CD4-positive, alpha-beta T cell (primary cell): ENCODE results near the gene AP3B2. TPM values are rescaled to one million over a fixed set of nuclear protein-coding genes. Genes with fewer than 3 reads are reported as not detected.

Source experiments
- ATAC-seq: fragments of 200-7000 bp; cut with Tn5 transposase; one replicate; pipeline ENCODE4 v1.10.0; 2022; ENCODE audit warnings: mild to moderate bottlenecking; ENCODE audit not compliant: poor library complexity
- CTCF ChIA-PET: fragments of 350-600 bp; sonication (Branson Sonifier 250); formaldehyde crosslinking; loops from one replicate; lab custom pipeline; 2021; ENCODE audit warnings: antibody characterized with exemption, inconsistent platforms; lab: Charles Lee
- POLR2A ChIA-PET: fragments of 350-600 bp; sonication (Branson Sonifier 250); formaldehyde crosslinking; loops from one replicate; lab custom pipeline; 2021; ENCODE audit warnings: antibody characterized with exemption, inconsistent platforms; lab: Charles Lee
- DNase-seq, 14 experiments: peaks; one replicate each; pipeline ENCODE4 v3.0.0-alpha.2; 2013 to 2020; ENCODE audit warnings: mixed read lengths in 2 of 14
- H3K27ac ChIP-seq, 2 donors: one replicate each; pipeline versions ENCODE4 v1.5.1 to v1.7.0; 2013; ENCODE audit warnings: low read length in 2 of 2, low read depth in 1 of 2, mild to moderate bottlenecking in 1 of 2
- H3K27me3 ChIP-seq, 2 experiments: 1 replicate in 1 of 2; 2 replicates in 1 of 2; pipeline versions ENCODE4 v1.6.1 to v1.7.0; 2013; ENCODE audit warnings: low read length in 2 of 2, control low read depth in 1 of 2, mild to moderate bottlenecking in 1 of 2, moderate library complexity in 1 of 2; ENCODE audit not compliant: insufficient read depth in 2 of 2, control insufficient read depth in 1 of 2
- H3K36me3 ChIP-seq: one replicate; pipeline ENCODE4 v1.6.1; 2013; ENCODE audit warnings: low read length, control low read depth; ENCODE audit not compliant: insufficient read depth
- H3K4me1 ChIP-seq: one replicate; pipeline ENCODE4 v1.6.1; 2013; ENCODE audit warnings: low read length, control low read depth; ENCODE audit not compliant: insufficient read depth
- H3K4me3 ChIP-seq: one replicate; pipeline ENCODE4 v1.5.1; 2013; ENCODE audit warnings: mild to moderate bottlenecking, low read length, moderate library complexity
- H3K9me3 ChIP-seq, 2 experiments: 1 replicate in 1 of 2; 2 replicates in 1 of 2; pipeline versions ENCODE4 v1.6.1 to v1.7.0; 2013; ENCODE audit warnings: low read length in 2 of 2, mild to moderate bottlenecking in 2 of 2, control low read depth in 1 of 2, moderate library complexity in 1 of 2; ENCODE audit not compliant: control insufficient read depth in 1 of 2, insufficient read depth in 1 of 2
- H3K27ac Mint-ChIP-seq: one replicate; pipeline ENCODE4 v1.8.0; 2020; ENCODE audit warnings: mixed read lengths
- H3K27me3 Mint-ChIP-seq: one replicate; pipeline ENCODE4 v1.8.0; 2021; ENCODE audit warnings: mixed read lengths
- H3K36me3 Mint-ChIP-seq: one replicate; pipeline ENCODE4 v1.8.0; 2021; ENCODE audit warnings: low read depth, mixed read lengths
- H3K4me1 Mint-ChIP-seq: one replicate; pipeline ENCODE4 v1.8.0; 2021; ENCODE audit warnings: low read depth, mixed read lengths
- H3K4me3 Mint-ChIP-seq: one replicate; pipeline ENCODE4 v1.8.0; 2020; ENCODE audit warnings: mild to moderate bottlenecking, mixed read lengths
- H3K9me3 Mint-ChIP-seq: one replicate; pipeline ENCODE4 v1.8.0; 2020; ENCODE audit warnings: mixed read lengths
- intact Hi-C, 2 experiments: fragments of 100-400 bp; cut with DNase I in 1 of 2; cut with micrococcal nuclease in 1 of 2; formaldehyde crosslinking; loops; one replicate each; pipeline versions ENCODE4 v1.15.1 to v1.9.0; 2023 to 2025; cut with DNase I, micrococcal nuclease
- total RNA-seq, 174 experiments: library from RNA in 2 of 174; stranded (reverse) in 2 of 174; gene quantifications; one replicate each; pipeline ENCODE4 v1.2.3 and lab custom pipeline; 2021 to 2026
- TF ChIP-seq, protein P1 (sequence below): fragments of 200-600 bp; IDR thresholded peaks from one replicate; pipeline ENCODE4 v1.8.0; 2022; ENCODE audit warnings: antibody characterized with exemption, mild to moderate bottlenecking

AP3B2 gene
- total RNA-seq, 2 experiments from 2014 or later: 0.25 to 0.98 TPM

DNA sequence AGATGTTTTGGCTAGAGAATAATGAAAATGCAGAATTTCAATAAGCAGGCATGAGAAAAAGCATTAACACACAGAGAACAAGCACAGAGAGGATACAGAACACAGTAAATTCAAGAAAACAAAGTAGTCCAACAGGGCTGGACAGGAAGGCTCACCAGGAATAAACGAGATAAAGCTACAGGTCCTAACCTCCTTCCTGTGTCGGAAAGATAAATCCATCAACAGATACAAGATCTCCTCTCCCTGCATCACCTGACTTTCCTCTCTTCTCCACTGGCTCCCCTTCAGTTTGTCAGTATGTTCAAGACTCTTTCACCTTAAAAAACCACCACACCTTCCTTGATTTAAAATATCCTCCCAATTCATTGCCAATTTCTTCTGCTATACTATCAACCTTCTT lies 73.9 kb downstream of the AP3B2 start:
- DNase-seq: no peak
- no peaks in the 10 kb centered on the region for H3K9me3 ChIP-seq
- ATAC-seq: no peak
- TF ChIP-seq, protein P1, sequence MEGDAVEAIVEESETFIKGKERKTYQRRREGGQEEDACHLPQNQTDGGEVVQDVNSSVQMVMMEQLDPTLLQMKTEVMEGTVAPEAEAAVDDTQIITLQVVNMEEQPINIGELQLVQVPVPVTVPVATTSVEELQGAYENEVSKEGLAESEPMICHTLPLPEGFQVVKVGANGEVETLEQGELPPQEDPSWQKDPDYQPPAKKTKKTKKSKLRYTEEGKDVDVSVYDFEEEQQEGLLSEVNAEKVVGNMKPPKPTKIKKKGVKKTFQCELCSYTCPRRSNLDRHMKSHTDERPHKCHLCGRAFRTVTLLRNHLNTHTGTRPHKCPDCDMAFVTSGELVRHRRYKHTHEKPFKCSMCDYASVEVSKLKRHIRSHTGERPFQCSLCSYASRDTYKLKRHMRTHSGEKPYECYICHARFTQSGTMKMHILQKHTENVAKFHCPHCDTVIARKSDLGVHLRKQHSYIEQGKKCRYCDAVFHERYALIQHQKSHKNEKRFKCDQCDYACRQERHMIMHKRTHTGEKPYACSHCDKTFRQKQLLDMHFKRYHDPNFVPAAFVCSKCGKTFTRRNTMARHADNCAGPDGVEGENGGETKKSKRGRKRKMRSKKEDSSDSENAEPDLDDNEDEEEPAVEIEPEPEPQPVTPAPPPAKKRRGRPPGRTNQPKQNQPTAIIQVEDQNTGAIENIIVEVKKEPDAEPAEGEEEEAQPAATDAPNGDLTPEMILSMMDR: no peak
- intact Hi-C loops: no loop called here
- H3K4me3 ChIP-seq: no peak overlapping the region
- H3K4me3 Mint-ChIP-seq: no peak overlapping the region
- H3K9me3 Mint-ChIP-seq: no peaks in the 10 kb centered on the region
- peaks cover 10 to 27% of the 10 kb centered on the region in 2 experiments for H3K27me3 ChIP-seq
- no peaks in the 10 kb centered on the region for H3K36me3 Mint-ChIP-seq
- ChIA-PET CTCF (no interaction called here), POLR2A (no interaction called here)
- no peaks in the 10 kb centered on the region for H3K4me1 Mint-ChIP-seq
- H3K27ac Mint-ChIP-seq: no peak overlapping the region
- H3K36me3 ChIP-seq: no peaks in the 10 kb centered on the region
- H3K27me3 Mint-ChIP-seq: peaks cover 69% of the 10 kb centered on the region
- no peak overlapping the region for H3K27ac ChIP-seq
- no peaks in the 10 kb centered on the region for H3K4me1 ChIP-seq

DNA sequence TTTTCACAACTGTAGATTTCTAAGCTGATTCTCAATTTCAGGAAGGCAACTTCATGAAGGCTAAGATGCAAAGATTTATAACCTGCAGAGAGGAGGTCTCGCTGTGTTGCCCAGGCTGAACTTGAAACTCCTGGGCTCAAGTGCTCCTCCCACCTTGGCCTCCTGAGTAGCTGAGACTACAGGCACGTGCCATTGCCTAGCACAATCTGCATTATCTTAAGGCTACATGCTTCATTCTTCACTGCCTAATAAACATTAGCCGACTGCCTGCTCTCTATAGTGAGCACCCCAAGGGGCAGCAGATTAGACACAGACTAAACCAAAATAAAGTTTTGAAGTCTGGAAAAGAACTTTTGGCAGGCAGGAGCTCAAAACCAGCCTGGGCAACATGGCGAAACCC lies 79.6 kb downstream of the AP3B2 start:
- Mint-ChIP-seq H3K27ac (no peak overlapping the region), H3K4me1 (no peaks in the 10 kb centered on the region), H3K9me3 (no peaks in the 10 kb centered on the region), H3K27me3 (peaks cover 18% of the 10 kb centered on the region), H3K36me3 (no peaks in the 10 kb centered on the region), H3K4me3 (no peak overlapping the region)
- POLR2A ChIA-PET: no interaction called here
- ATAC-seq (no peak), DNase-seq (no peak)
- Histone ChIP-seq H3K9me3 (no peaks in the 10 kb centered on the region), H3K27ac (no peak overlapping the region), H3K27me3 (no peaks in the 10 kb centered on the region), H3K36me3 (no peaks in the 10 kb centered on the region), H3K4me3 (no peak overlapping the region), H3K4me1 (no peaks in the 10 kb centered on the region)
- intact Hi-C loops: no loop called here
- CTCF ChIA-PET: no interaction called here
- TF ChIP-seq, protein P1: no peak

DNA sequence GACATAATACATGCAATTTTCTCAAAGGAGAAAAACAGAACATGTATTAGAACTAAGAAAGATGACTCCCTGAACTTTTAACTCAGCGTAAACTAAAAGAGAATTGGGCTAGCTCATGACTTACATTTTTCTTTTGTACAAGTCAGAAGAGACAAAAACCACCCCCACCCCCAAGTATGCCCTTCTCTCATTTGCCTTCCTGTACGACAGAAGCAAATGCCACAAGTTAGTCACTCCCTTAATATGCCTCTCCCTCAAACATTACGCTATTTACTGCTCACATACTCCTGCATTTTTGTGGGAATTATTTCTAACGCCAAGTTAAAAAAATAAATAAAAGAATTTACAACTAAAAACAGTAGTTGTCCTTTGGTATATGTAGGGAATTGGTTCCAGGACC lies 84.5 kb downstream of the AP3B2 start:
- H3K36me3 Mint-ChIP-seq: no peaks in the 10 kb centered on the region
- TF ChIP-seq, protein P1: no peak
- Histone ChIP-seq H3K27me3 (no peaks in the 10 kb centered on the region), H3K36me3 (no peaks in the 10 kb centered on the region), H3K4me3 (no peak overlapping the region), H3K4me1 (no peaks in the 10 kb centered on the region), H3K27ac (no peak overlapping the region), H3K9me3 (no peaks in the 10 kb centered on the region)
- intact Hi-C loops: no loop called here
- DNase-seq (no peak), ATAC-seq (no peak)
- H3K9me3 Mint-ChIP-seq: no peaks in the 10 kb centered on the region
- H3K4me1 Mint-ChIP-seq: no peaks in the 10 kb centered on the region
- no peak overlapping the region for H3K27ac Mint-ChIP-seq
- no peak overlapping the region for H3K4me3 Mint-ChIP-seq
- CTCF ChIA-PET: no interaction called here
- POLR2A ChIA-PET: no interaction called here
- peaks cover 4% of the 10 kb centered on the region for H3K27me3 Mint-ChIP-seq
